NCI-H1105 treated with DMSO at 0.1 percent for 48 hours (cell line): Measurements from ENCODE around the gene PPP1R12A.

Source experiments
- DNase-seq: peaks from one replicate; lab custom pipeline; 2025; lab: John Stamatoyannopoulos, UW

PPP1R12A gene

DNA sequence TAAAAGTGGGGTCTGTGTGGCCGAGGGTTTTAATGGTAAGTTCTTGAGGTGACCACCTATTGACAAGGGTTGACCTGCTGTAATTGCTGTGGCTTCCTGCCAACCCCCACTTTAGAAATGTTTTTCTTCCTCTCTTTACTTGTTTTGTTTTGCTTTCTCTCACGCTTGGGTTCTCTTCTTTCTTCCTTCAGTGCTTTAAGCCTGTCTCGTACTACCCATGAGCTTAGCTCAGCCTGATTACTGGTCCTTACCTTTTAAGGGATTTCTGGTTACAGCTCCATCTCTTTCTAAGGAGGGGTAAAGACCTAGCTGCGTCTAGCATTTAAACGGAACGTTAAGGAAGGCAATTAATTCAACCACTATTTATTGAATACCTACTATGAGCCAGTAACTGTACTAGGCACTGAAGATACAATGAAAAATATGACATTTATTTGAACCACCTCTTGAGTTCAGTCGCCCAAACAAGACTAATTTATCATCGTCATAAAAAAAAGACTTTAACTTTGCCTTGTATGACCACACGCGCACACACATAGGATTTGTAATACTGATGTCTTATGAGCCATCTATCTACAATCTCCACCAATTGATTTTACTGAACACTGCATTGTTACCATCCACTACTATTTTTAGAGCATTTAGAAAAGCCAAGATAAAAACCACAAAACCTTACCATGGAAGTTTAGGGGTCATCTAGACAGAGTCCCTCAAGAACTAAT is 888 bp upstream of the PPP1R12A start:
- peak; percentile 70 for DNase-seq

DNA sequence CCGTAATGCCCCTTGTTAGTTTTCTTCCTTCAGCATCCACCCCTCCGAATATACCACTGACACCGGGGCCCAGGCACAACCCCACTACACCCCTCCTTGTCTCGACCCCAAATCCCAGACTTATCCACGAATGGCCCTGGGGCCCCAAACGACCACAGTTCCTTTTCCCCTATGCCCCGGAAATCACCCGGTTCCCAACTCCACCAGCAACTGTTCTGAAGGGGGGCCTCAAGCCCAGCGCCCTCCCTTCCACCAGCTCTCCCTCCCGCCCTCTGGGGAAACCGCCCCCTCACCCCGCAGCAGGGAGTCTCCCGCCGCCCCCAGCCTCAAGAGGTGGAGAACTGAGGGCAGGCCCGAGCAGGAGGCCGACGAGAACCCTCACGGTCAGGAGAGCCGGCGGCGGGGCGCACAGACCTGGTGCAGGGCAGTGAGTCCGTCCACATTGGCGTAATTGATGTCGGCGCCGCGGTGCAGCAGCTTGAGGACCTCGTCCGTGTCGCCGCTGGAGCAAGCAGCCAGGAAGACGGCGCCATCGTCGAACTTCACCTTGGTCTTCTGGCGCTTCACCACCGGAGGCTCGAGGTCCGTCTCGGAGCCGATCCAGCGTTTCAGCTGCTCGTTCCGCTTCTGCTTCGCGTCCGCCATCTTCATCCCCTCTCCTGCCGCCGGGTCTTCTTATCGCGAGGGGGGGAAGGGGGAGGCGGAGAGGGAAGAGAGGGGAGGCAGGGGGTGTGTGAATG is 446 bp downstream of the PPP1R12A start:
- peak; percentile 64 for DNase-seq

DNA sequence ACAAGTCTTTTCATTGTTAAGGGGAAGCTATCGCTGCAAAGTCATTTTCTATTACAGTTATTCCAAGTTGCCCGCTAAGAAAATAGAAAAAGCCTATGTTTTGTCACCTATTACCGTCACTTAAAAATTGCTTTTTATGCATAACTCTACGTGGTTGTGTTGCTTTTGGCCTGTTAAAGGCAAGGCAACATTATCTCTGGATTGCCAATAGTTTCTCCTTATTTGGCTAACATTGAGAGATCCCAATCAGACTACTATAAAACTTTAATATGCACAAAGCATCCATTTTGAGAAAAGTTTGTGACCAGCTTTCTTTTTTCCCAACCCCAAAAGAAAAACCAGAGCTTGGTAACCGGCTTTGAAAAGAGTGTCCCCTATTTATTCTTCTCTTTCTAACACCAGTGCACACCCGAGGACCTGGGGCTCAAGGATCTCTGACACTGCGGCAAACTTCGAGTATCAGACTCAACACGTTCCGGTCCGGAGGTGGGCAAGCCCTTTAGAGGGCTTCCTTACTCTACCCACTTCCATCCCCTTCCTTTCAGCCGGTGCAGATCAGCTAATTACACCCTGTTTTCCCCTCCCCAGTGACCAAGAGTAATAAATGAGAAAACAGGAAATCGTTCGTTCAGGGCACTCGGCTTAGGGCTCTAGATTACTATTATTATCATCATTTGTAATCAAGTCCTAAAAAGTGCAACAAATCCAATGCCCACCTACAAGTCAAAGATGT is 1.2 kb downstream of the PPP1R12A start:
- DNase-seq: peak; percentile 45

DNA sequence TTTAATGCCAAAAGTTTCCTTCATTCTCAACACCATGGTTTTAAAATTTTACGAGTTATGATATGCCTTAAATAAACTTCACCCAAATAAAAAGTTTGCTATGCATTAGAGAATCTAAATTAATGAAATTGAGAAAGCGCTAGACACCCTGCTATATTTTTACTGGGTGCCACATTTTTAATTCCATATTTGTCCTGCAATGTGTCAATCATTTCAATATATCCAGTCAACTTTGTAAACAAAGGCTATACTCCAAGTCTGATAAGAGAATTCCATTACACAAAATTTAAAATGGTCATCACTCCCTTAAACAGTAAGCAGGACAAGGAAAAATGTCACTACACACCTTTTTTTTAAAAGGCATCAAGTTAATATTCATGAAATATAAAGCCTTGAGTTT is 1.9 kb downstream of the PPP1R12A start:
- DNase-seq: no peak

DNA sequence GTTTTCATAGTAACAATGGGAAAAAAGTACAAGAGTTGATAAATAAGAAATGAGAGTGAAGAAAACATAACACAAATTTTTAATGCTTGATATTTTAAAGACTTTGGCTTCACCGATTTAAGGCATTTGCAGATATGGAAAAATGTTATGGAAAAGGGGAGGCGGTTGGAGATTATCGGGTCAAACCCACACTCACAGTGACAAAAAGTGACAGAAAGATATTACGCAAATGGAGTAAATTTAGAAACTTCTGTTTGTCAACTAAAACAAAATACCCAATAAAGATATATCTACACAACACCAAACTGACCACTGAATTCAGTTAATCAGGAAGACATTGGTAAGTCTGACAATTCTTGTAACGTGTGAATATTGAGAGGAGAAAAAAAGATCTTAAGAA is 2.5 kb downstream of the PPP1R12A start:
- DNase-seq: no peak

DNA sequence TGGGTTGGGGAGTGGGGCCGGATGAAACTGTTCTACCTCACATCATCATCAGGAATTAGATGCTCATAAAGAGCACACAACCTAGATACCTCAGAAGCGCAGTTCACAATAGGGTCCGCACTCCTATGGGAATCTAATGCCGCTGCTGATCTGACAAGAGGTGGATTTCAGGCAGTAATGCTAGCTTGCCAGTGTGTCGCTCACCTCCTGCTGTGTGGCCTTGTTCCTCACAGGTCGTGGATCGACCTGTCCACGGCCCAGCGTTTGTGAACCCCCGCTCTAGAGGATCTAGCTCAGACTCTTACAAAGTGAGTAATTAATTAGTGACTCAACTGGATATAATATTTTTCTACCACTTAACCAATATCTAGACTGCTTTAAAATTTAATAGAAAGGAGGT is 5.8 kb downstream of the PPP1R12A start:
- no peak for DNase-seq

DNA sequence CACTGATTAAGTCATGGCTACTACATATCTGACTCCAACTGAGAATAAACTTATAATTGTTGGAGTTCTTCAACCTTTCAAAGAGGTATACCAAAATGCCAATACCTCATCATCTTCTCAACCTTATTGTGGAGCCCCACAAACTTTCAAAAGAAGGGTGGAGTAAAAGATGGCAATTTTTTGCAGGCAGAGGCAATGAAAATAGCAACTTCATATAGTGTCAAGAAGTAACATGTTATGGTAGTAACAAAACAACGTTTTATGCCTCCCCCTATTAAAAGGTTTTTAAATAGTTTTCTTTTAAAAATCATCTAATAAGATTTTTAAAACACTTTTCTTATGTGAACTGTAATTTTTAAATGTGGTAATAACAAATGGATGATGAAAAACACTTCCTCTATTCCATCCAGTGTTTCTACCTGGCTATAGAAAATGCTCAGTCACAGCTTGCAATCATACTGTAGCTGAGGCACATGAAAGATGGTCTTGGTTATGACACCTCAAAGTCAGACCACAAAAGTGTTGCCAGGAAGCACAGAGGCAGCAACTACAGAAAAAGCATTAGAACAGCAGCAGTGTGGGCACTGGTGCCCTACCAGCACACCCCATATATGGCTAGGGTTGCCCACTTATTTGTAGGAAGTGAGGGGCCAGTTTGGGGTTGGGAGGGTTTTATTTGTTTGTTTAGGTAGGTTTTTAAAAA is 7.0 kb downstream of the PPP1R12A start:
- DNase-seq: no peak

DNA sequence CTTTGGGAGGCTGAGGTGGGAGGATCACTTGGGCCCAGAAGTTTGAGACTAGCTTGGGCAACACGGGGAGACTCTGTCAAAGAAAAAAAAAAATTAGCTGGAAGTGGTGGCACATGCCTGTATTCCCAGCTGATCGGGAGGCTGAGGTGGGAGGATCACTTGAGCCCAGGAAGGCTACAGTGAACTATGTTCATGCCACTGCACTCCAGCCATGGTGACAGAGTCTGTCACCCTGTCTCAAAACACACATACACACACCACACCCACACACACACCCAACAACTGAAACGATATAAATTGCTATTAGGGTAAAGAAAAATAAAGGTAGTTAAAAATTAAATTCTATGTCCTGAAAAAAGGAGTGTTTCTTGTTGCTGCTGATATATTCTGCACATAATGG is 7.9 kb downstream of the PPP1R12A start:
- DNase-seq: no peak

DNA sequence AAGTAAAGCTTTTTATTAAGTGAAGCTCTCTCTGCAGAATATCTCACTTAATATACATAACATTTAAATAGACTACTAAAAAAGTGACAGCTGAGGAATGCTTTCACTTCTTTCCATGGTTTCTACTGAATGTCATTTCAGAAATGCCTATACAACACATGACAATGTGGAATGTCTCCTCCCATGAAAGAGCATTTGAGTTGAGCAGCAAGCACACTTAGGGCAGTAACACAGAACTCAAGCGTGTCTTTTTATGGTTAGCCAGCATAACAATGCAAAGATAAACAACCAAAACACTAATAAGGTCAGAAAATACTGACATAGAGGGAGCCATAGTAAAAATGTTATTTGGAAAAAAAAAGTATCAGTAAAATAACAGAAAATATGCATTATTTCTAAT is 9.4 kb downstream of the PPP1R12A start:
- no peak for DNase-seq

DNA sequence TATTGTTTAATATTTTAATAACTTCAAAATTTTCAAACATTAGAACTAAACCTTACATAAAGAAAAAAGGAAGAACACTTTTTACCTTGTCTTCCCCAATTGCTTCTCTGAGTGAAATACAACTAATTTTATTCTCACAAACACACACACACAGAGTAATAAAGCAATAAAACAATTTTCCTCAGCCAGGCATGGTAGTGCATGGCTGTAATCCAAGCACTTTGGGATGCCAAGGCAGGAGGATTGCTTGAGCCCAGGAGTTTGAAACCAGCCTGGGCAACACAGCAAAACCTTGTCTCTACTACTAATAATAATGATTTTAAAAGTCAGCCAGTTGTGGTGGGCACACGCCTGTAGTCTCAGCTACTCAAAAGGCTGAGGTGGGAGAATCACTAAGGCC is 13.1 kb downstream of the PPP1R12A start:
- no peak for DNase-seq

DNA sequence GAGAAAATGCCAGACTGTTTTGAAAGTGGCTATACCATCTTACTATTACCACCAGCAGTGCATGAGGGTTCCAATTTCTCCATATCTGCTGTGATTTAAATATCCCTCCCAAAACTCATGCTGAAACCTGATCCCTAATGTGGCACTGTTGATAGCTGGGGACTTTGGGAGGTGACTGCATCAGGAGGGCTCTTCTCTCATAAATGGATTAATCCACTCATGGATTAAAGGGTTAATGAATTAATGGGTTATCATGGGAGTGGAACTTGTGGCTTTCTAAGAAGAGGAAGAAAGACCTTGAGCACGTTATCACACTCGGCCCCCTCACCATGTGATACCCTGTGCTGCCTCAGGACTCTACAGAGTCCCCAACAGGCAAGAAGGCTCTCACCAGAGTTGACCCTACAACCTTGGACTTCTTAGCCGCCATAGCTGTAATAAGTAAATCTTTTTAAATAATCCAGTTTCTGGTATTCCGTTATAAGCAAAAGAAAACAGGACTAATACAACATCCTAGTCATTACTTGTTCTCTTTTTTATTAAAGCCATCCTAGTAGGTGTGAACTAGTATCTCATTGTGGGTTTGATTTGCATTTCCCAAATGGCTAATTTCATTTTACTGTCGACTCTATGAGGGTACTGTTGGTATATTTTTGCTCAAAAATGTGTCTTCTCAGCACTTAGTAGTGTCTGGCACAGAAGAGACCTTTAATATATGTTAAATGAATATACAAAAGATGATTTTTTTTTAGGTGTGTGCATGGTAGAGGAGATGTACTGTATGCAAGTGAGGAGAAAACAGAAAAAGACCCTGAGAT is 14.3 kb downstream of the PPP1R12A start:
- DNase-seq: no peak

DNA sequence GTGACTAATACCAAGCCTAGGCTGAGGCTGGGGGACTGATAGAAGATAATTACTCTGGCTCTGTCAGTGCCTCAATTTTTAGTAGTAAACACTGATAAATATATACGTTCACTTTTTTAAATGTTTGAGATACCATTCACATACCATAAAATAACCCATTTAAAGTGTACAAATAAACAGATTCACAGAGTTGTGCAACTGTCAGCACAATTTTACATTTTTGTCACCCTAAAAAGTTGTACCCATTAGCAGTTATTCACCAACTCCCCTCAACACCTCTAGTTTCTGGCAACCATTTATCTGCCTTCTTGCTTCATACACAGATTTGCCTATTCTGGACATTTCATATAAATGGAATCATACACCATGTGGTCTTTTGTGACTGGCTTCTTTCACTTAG is 15.1 kb downstream of the PPP1R12A start:
- no peak for DNase-seq

DNA sequence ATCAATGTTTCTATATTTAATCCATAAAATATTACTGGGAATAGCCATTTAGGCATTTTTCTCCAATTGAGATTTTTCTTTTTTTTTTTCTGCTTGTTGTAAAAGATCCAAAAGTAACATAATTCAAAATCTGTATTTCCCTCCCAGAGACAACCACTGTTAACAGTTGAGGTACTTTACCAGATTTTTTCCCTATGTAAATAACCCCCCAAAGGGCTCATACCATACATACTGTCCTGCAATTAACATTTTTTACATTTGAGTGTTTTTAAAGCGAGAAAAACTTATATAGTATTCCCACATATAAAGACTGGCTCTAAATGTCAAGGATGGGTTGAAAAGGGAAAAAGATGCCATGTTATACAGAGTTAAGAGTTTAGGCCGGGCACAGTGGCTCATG is 18.1 kb downstream of the PPP1R12A start:
- no peak for DNase-seq

DNA sequence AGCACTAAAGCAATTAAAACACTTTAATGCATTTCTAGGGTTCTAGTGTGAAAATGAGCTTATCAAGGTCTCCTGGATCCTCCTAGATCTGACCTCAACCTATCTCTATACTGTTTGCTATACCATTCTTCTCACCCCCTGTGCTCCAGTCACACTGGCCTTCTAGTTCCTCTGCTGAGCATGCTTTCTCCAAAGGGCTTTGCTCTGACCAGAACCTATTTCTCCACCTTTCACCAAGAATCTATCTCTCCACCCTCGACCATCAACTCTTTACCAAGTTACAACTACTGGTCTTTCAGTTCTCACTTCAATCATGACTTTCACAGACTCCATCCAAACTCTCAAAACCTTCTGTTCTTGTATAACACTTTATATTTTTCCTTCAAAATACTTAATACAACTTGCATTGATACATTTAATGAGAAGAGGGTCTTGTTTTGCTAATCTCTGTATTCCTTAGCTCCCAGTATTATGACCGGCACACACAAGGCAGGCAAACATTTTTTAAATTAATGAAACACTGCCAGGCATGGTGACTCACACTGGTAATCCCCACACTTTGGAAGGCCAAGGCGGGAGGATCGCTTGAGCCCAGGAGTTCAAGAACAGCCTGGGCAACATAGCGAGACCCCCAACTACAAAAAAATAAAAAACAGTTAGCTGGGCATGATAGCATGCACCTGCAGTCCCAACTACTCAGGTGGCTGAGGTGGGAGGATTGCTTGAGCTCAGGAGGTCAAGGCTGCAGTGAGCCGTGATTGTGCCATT is 22.8 kb downstream of the PPP1R12A start:
- DNase-seq: no peak

DNA sequence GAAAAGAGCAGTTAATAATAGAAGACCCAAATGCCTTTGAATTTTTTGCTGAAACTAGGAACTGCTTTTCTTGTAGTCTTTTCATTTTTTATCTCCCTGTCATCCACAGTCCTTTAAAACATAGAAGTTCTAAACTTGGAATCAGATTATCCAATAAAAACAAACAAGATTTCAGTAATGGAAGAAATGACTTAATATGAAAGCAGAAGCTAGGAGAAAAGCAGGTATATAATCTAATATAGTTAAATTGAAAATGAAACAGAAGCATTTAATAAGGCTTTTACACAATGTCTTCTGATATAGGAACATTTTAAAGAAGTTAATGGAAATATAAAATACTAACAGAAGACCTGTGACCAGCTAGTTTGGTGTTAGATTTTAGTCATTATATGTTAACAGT is 26.5 kb downstream of the PPP1R12A start:
- no peak for DNase-seq

DNA sequence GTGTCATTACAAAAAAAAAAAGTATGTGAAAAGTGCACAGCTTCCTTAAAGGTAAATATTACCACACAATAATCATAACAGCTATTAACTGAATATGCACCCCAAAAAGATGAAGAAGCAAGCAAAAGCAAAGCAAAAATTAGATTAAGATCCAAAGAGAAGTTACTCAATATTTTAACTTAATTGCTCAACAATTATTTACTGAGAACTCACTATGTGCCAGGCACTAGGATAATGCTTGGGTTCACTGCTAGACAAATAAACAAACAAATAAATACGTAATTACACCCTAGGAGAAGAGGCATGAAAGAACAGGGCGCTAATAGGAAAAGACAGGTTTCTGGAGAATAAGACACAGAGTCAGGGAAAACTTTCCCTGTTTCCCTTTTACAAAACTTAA is 33.4 kb downstream of the PPP1R12A start:
- DNase-seq: no peak

DNA sequence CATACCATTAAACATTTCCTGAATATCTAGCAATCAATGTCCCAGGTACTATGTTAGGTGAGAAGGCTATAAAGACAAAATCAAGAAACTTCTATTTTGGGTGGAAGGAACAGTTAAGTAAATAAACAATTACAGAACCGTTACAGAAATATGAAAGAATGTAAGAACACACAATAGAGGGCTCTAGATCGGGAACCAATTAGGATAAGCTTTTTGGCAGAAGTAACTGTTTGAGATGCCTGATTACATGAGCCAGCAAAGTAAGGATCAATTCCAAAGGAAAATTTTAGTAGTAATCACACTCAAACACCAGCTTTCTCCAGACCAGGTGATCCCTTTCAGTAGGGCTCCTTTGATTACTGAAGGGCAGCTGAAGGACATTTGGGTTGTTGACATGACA is 33.9 kb downstream of the PPP1R12A start:
- no peak for DNase-seq

DNA sequence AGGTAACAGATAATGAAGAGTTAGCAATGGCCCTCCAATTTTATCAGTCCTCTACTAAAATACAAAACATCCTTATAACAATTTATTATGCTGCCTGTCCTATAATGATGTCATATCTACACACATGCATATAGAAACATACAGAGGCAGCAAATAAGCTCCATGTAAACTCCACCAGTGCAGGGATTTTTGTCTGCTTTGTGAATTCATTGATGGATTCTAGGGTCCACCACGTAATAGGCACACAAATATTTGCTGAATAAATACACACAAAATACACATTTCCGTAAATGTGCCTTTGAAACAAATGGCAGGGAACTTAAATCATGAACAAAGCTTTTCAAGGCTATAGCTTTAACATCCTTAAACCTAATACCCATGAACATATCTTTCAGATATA is 34.7 kb downstream of the PPP1R12A start:
- no peak for DNase-seq

DNA sequence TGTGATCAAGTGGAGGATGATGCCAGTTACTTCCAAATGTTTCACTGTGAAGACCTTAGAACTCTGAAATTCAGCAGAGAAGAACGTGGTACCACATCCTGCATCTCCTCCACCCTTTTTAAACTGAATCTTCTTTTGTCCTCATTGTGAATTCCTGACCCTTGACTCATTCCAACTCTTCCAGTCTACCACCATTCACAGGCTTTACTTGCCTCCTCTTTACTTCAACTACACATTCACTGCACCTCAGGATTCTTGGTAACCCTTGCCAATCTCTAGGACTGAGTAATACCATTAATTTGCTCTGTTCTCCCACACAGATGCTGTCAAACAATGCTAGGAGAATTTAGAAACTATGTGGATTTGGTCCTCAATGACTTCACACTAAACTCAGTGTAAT is 37.3 kb downstream of the PPP1R12A start:
- DNase-seq: no peak

DNA sequence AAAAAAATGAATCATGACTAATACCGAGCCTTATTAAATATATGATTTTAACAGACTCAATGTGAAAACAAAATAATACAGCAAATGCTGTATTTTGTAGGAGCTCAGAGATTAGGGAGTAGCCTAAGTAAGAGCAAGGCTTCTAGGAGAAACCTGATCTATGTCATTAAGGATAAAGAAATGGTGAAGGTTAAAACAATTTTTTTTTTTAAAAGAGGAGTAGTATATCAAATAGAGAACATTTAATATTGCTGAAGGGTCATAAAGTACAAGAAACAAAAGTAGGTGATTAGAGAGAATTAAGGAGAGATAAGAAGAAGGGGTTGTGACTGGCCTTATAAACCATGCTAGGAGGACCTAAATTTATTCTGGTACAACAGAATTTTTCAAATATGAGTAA is 39.1 kb downstream of the PPP1R12A start:
- no peak for DNase-seq

DNA sequence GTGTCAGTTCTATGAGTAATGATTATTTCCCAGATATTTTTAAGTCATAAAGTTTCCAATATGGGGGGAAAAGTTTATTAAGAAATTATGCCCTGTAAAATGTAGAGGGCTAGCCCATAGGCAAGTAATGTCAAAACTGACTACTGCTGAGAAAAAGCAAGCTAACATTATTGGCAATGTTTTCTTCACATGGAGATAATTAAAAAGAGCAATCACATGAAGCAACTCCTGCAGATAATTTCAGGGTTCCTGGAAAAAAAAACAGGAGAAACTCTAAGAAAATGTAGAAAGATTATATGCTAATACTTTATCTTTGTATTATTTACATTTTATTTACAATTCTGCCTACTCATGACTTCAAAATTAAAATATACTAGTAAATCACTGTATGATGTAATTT is 39.8 kb downstream of the PPP1R12A start:
- no peak for DNase-seq
